Prostate gland (tissue), 2 donors: ENCODE measurements around the gene SLC6A3. TPM values are rescaled to one million over a fixed set of nuclear protein-coding genes. Genes with fewer than 3 reads are reported as not detected.

ENCODE experiments used
- DNase-seq: peaks from one replicate; pipeline ENCODE4 v3.0.0-alpha.2; 2019; ENCODE audit warnings: low spot score
- H3K27ac ChIP-seq, 2 donors: fragments of 200-600 bp; sonication (generic); 2 replicates each; pipeline ENCODE4 v1.5.1; 2017 to 2019
- H3K27me3 ChIP-seq: fragments of 200-600 bp; sonication (generic); replicated peaks from 2 replicates; pipeline ENCODE4 v1.5.1; 2019; ENCODE audit not compliant: insufficient read depth
- H3K36me3 ChIP-seq, 2 donors: fragments of 200-600 bp; sonication (generic); 1 replicate in 1 of 2; 2 replicates in 1 of 2; pipeline versions ENCODE4 v1.5.1 to v1.8.1; 2017 to 2019
- H3K4me1 ChIP-seq: fragments of 200-600 bp; sonication (generic); replicated peaks from 2 replicates; pipeline ENCODE4 v1.5.1; 2019
- H3K4me3 ChIP-seq, 2 donors: fragments of 200-600 bp; sonication (generic); 2 replicates each; pipeline ENCODE4 v1.5.1; 2017 to 2019
- H3K9me3 ChIP-seq: fragments of 200-600 bp; sonication (generic); 2 replicates; pipeline ENCODE4 v1.5.1; 2017
- POLR2A ChIP-seq: fragments of 450-650 bp; IDR thresholded peaks from one replicate; pipeline ENCODE4 v1.6.1; 2016; ENCODE audit warnings: antibody characterized with exemption, mild to moderate bottlenecking
- POLR2AphosphoS5 ChIP-seq: sonication (generic); formaldehyde crosslinking; IDR thresholded peaks from one replicate; pipeline ENCODE4 v1.6.1; 2017; ENCODE audit warnings: antibody characterized with exemption
- WGBS: methylation state at CpG from one replicate; pipeline ENCODE4 v1.1.5; 2018; 5-methylcytosine and 5-hydroxymethylcytosine counted together
- intact Hi-C: fragments of 100-400 bp; cut with DNase I; formaldehyde crosslinking; loops from one replicate; pipeline ENCODE4 v1.14.2; 2022
- total RNA-seq, 2 donors: library from RNA; depleted of rRNA; stranded (reverse); fragments of >200 nt; gene quantifications; one replicate each; pipeline ENCODE4 v1.1.0, GENCODE V29; 2016
- TF ChIP-seq, protein P1 (sequence below), 4 experiments: fragments of 200-600 bp in 2 of 4; fragments of 450-650 bp in 2 of 4; sonication (generic) in 2 of 4; IDR thresholded peaks; 1 replicate in 3 of 4; 2 replicates in 1 of 4; pipeline ENCODE4 v1.5.1; 2016 to 2019; ENCODE audit warnings: antibody characterized with exemption in 4 of 4, mild to moderate bottlenecking in 2 of 4, moderate library complexity in 2 of 4

The SLC6A3 gene
- total RNA-seq, 2 donors from 2014 or later, result 4.6 TPM; not detected in 1

DNA sequence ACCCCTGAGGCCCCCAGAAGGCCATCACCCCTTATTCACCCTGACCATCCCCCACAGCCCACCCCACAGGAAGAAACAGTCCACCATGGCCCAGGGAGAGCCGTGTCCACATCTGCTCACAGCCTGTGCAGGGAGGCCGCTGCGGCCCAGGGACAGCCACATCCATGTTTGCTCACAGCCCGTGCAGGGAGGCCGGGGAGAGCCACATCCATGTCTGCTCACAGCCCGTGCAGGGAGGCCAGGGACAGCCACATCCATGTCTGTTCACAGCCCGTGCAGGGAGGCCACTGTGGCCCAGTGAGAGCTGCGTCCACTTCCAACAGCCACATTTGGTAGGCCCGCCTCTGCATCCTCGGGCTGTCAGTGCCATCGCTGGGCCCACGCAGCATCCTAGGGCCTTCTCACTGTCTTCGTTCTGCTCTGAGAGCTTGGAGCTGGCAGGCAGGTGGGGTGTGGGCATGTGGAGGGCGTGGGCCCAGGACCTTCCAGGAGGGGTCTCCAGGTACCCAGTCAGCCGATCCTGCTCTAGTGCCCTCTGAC lies 40.4 kb upstream of the SLC6A3 start:
- Histone ChIP-seq H3K27me3 (no peaks in the 10 kb centered on the region), H3K4me1 (no peaks in the 10 kb centered on the region), H3K4me3 (no peak overlapping the region), H3K36me3 (peaks cover 0 to 12% of the 10 kb centered on the region in 2 donors), H3K27ac (no peak overlapping the region), H3K9me3 (no peaks in the 10 kb centered on the region)
- DNase-seq, result no peak
- TF ChIP-seq POLR2A (no peak), POLR2AphosphoS5 (no peak)
- TF ChIP-seq, protein P1, sequence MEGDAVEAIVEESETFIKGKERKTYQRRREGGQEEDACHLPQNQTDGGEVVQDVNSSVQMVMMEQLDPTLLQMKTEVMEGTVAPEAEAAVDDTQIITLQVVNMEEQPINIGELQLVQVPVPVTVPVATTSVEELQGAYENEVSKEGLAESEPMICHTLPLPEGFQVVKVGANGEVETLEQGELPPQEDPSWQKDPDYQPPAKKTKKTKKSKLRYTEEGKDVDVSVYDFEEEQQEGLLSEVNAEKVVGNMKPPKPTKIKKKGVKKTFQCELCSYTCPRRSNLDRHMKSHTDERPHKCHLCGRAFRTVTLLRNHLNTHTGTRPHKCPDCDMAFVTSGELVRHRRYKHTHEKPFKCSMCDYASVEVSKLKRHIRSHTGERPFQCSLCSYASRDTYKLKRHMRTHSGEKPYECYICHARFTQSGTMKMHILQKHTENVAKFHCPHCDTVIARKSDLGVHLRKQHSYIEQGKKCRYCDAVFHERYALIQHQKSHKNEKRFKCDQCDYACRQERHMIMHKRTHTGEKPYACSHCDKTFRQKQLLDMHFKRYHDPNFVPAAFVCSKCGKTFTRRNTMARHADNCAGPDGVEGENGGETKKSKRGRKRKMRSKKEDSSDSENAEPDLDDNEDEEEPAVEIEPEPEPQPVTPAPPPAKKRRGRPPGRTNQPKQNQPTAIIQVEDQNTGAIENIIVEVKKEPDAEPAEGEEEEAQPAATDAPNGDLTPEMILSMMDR (IDR thresholded peaks at IDR 0.05), result no peak
- intact Hi-C loops, result no loop called here
- WGBS, result 89% methylated on average over 12 of the region's 15 CpGs

DNA sequence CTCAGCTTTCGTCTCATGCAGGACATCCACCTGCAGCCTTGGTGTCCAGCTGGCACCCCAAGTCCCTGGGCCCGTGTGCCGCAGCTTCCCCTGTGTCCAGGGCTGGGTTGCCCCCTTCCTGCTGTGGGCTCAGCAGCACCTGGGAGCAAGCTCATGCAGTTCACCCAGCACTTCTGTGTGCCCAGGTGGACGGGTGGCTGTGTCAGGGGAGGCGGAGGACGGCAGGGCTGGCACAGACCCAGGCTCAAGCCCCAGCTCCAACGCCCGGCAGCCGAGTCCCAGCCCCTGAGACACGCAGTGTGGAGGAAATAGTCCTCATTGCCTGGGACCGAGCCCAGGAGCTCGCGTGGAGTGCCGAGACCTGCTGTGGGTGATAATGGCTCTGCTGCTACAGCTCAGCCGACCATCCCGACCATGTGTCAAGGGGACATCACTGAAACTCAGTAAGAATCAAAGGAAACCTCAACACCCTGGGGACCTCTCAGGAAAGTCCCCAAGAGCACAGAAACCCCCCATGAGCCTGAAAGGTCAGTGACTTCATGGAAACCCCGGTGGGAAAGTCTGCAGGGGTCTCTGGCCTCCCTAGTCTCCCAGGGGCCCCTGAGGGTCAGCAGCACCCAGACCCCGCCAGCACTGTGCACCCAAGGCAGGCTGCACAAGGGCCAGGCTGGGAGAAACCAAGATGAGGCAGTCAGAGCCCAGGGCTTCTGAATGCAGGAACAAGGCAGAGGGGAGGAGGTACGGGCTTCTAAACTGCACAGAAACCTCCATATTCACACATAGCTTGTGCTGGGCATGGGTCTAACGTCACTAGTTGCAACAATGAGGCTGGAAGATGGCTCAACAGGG lies 39.7 kb upstream of the SLC6A3 start:
- no peaks in the 10 kb centered on the region for H3K27me3 ChIP-seq
- no peaks in the 10 kb centered on the region for H3K9me3 ChIP-seq
- no peaks in the 10 kb centered on the region for H3K4me1 ChIP-seq
- intact Hi-C loops, result no loop called here
- TF ChIP-seq POLR2A (no peak), POLR2AphosphoS5 (no peak)
- TF ChIP-seq, protein P1 (IDR thresholded peaks at IDR 0.05), result no peak
- H3K4me3 ChIP-seq, result no peak overlapping the region
- peaks cover 0 to 12% of the 10 kb centered on the region in 2 donors for H3K36me3 ChIP-seq
- 88% methylated on average over 20 of the region's 20 CpGs for WGBS
- no peak for DNase-seq
- no peak overlapping the region for H3K27ac ChIP-seq

GRCh38 chr5:1483856-1484729 lies 38.9 kb upstream of the SLC6A3 start:
- Histone ChIP-seq H3K4me1 (no peaks in the 10 kb centered on the region), H3K27me3 (no peaks in the 10 kb centered on the region), H3K27ac (no peak overlapping the region), H3K36me3 (peaks cover 0 to 12% of the 10 kb centered on the region in 2 donors), H3K4me3 (no peak overlapping the region), H3K9me3 (no peaks in the 10 kb centered on the region)
- intact Hi-C loops, result no loop called here
- WGBS, result 89% methylated on average over 33 of the region's 33 CpGs
- TF ChIP-seq, protein P1 (IDR thresholded peaks at IDR 0.05), result no peak
- TF ChIP-seq POLR2AphosphoS5, result no peak
- TF ChIP-seq POLR2A, result no peak
- no peak for DNase-seq

DNA sequence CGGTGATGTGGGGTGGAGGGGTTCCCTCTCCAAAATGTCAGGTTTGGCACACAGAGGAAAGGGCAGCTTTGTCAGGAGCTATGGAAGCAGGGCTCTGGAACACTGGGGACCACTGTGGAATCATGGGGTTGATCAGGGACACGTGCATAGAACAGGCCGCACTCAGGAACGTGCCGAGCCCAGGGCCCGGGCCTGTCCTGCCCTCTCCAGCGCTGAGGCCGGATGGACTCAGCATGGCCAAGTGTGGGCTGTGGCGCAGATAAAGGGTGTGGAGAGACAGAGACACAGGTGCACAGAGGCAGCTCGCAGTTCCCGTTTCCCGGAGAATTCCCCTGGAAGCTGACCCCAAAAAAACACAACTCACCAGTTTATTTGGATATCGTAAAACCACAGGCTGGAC lies 37.8 kb upstream of the SLC6A3 start:
- 88% methylated on average over 13 of the region's 13 CpGs for WGBS
- Histone ChIP-seq H3K36me3 (peaks cover 0 to 12% of the 10 kb centered on the region in 2 donors), H3K27ac (no peak overlapping the region), H3K27me3 (no peaks in the 10 kb centered on the region), H3K4me1 (no peaks in the 10 kb centered on the region), H3K4me3 (no peak overlapping the region), H3K9me3 (no peaks in the 10 kb centered on the region)
- intact Hi-C loops, result no loop called here
- no peak for DNase-seq
- no peak for TF ChIP-seq POLR2A
- TF ChIP-seq, protein P1 (IDR thresholded peaks at IDR 0.05), result no peak
- no peak for TF ChIP-seq POLR2AphosphoS5
